Kidney (tissue), 14 donors: ENCODE results near the gene CASKIN2. TPM values are rescaled to one million over a fixed set of nuclear protein-coding genes. Genes with fewer than 3 reads are reported as not detected.

Source experiments
- DNase-seq, 5 donors: peaks; one replicate each; pipeline ENCODE4 v3.0.0-alpha.2; 2013 to 2020
- FAIRE-seq: peaks from 2 replicates; lab custom pipeline; 2012; peaks lifted over from hg19 to GRCh38; lab: Jason Lieb, UNC
- H3K27ac ChIP-seq, 2 donors: one replicate each; pipeline ENCODE4 v1.7.0; 2013; ENCODE audit warnings: low read depth in 2 of 2, low read length in 2 of 2, inconsistent platforms in 1 of 2
- H3K27me3 ChIP-seq: one replicate; pipeline ENCODE4 v1.7.1; 2013; ENCODE audit warnings: low read length, inconsistent platforms; ENCODE audit not compliant: control insufficient read depth, insufficient read depth
- H3K36me3 ChIP-seq, 3 donors: one replicate each; pipeline versions ENCODE4 v1.7.0 to v1.7.1; 2013; ENCODE audit warnings: low read length in 3 of 3, control low read depth in 1 of 3, inconsistent platforms in 1 of 3; ENCODE audit not compliant: insufficient read depth in 3 of 3, control insufficient read depth in 2 of 3
- H3K4me1 ChIP-seq, 3 donors: one replicate each; pipeline versions ENCODE4 v1.7.0 to v1.7.1; 2013; ENCODE audit warnings: low read length in 3 of 3, inconsistent platforms in 1 of 3, low read depth in 1 of 3; ENCODE audit not compliant: control insufficient read depth in 2 of 3, insufficient read depth in 2 of 3
- H3K4me3 ChIP-seq, 3 donors: one replicate each; pipeline versions ENCODE4 v1.7.0 to v1.8.1; 2013; ENCODE audit warnings: low read length in 3 of 3, control low read depth in 1 of 3, inconsistent platforms in 1 of 3
- H3K9ac ChIP-seq, 3 donors: one replicate each; pipeline versions ENCODE4 v1.7.0 to v1.7.1; 2013; ENCODE audit warnings: low read length in 3 of 3, control low read depth in 1 of 3, inconsistent platforms in 1 of 3
- H3K9me3 ChIP-seq, 3 donors: one replicate each; pipeline versions ENCODE4 v1.7.0 to v1.7.1; 2013; ENCODE audit warnings: low read length in 3 of 3, control low read depth in 1 of 3, inconsistent platforms in 1 of 3; ENCODE audit not compliant: control insufficient read depth in 2 of 3, insufficient read depth in 1 of 3
- intact Hi-C: fragments of 100-400 bp; cut with DNase I; formaldehyde crosslinking; loops from one replicate; pipeline ENCODE4 v1.11.1; 2022
- polyA plus RNA-seq: library from polyadenylated mRNA; stranded (reverse); fragments of 350-450 nt; fragmentation: Illumina TruSeq; extraction: RNeasy Lipid Tissue Mini Kit (QIAGEN cat#74804); gene quantifications from one replicate; pipeline ENCODE4 v1.2.3, GENCODE V29; 2014; ENCODE audit warnings: low read depth, low replicate concordance; ENCODE audit not compliant: insufficient read depth
- total RNA-seq: library from RNA; stranded (reverse); fragmentation: NEBNext Ultra II Directional; extraction: Animal tissue kit (Norgen Biotek cat#: 25700); gene quantifications from one replicate; pipeline ENCODE4 v1.2.1, GENCODE V29; 2021
- TF ChIP-seq, protein P1 (sequence below): IDR thresholded peaks from 3 replicates; pipeline ENCODE4 v1.5.1; 2012; ENCODE audit warnings: mild to moderate bottlenecking, moderate library complexity, borderline replicate concordance; ENCODE audit not compliant: insufficient read depth; ENCODE audit errors: extremely low read depth
- donor health status: control.
- donor health status: control.
- donor health status: control.
- donor health status: control.
- donor health status: control.
- donor health status: DM: yes; HTN: yes; CAD: no.
- donor health status: Normal renal cell carcinoma (clear cell type).

The CASKIN2 gene
- total and polyA plus RNA-seq, 2 donors from 2014 or later, result 25.0 to 98.6 TPM

DNA sequence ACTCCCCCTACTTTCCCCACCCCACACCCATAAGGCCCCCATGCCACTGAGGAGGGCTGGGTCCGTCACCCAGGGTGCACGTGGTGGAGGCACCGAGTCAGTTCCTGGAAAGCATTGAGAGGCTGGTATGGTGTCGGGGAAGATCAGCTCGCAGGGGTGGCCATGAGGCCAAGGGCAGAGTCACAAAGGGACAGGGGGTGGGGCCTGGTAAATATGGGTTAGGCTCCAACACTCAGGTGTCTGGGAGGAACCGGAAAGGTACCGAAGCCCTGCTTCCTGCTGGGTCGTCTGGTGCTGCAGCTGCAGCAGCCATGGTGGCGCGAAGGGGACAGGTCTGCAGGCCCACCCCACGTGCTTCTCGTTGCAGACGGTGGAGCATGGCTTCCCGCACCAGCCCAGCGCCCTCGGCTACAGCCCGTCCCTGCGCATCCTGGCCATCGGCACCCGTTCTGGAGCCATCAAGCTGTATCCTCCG is 40.4 kb upstream of the CASKIN2 start:
- no peak for DNase-seq
- no peaks in the 10 kb centered on the region for H3K9me3 ChIP-seq
- peak overlapping the region in 1 of 2 donors; percentile 45 for H3K27ac ChIP-seq
- peaks cover 0 to 44% (median 30%) of the 10 kb centered on the region in 3 donors for H3K4me1 ChIP-seq
- no peak overlapping the region for H3K9ac ChIP-seq
- no peak overlapping the region for H3K4me3 ChIP-seq
- H3K36me3 ChIP-seq, result peaks cover 0 to 4% (median 0%) of the 10 kb centered on the region in 3 donors
- no peak for FAIRE-seq
- TF ChIP-seq, protein P1, sequence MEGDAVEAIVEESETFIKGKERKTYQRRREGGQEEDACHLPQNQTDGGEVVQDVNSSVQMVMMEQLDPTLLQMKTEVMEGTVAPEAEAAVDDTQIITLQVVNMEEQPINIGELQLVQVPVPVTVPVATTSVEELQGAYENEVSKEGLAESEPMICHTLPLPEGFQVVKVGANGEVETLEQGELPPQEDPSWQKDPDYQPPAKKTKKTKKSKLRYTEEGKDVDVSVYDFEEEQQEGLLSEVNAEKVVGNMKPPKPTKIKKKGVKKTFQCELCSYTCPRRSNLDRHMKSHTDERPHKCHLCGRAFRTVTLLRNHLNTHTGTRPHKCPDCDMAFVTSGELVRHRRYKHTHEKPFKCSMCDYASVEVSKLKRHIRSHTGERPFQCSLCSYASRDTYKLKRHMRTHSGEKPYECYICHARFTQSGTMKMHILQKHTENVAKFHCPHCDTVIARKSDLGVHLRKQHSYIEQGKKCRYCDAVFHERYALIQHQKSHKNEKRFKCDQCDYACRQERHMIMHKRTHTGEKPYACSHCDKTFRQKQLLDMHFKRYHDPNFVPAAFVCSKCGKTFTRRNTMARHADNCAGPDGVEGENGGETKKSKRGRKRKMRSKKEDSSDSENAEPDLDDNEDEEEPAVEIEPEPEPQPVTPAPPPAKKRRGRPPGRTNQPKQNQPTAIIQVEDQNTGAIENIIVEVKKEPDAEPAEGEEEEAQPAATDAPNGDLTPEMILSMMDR, result no peak
- H3K27me3 ChIP-seq, result no peaks in the 10 kb centered on the region
- intact Hi-C loops, result no loop called here

DNA sequence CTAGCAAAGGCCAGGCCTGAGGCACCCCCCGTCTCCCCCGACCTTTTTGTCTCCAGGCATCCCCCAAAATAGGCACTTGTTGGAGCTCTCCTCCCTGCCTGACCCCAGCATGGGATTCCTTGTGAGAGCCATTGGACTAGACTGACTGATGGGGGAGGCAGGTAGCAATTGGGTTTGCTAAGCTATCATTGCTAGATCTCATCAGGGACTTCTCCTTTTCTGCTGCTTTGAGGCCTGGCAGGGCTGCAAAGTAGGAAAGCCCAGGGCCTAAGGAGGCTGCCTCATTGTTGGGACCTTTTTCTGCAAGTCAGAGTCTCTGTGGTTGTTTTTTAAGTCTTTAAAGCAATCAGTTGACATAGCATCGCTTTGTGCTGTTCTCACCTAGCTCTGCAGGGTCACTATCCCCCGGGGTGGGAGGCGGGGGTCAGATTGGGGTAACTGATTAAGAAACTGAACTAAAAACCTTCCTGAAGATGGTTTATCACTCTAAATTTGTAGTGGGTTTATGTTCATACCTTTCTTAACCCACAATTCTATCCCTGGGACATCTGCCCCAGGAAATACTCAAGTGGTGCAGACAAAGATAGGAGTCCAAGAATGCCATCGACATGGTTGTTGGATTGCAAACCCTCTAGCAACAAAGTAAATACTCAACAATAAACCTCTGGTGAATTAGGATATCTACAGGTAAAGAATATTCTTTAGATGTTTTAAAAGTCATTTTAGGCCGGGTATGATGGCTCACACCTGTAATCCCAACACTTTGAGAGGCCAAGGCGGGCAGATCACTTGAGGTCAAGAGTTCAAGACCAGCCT is 38.2 kb upstream of the CASKIN2 start:
- no peak overlapping the region for H3K27ac ChIP-seq
- H3K4me1 ChIP-seq, result peaks cover 3 to 38% (median 27%) of the 10 kb centered on the region in 3 donors
- no peaks in the 10 kb centered on the region for H3K36me3 ChIP-seq
- H3K4me3 ChIP-seq, result no peak overlapping the region
- DNase-seq (peak in 1 of 5 donors; percentile 44), FAIRE-seq (no peak)
- no peaks in the 10 kb centered on the region for H3K27me3 ChIP-seq
- TF ChIP-seq, protein P1, result no peak
- no peaks in the 10 kb centered on the region for H3K9me3 ChIP-seq
- intact Hi-C loops, result no loop called here
- H3K9ac ChIP-seq, result no peak overlapping the region

DNA sequence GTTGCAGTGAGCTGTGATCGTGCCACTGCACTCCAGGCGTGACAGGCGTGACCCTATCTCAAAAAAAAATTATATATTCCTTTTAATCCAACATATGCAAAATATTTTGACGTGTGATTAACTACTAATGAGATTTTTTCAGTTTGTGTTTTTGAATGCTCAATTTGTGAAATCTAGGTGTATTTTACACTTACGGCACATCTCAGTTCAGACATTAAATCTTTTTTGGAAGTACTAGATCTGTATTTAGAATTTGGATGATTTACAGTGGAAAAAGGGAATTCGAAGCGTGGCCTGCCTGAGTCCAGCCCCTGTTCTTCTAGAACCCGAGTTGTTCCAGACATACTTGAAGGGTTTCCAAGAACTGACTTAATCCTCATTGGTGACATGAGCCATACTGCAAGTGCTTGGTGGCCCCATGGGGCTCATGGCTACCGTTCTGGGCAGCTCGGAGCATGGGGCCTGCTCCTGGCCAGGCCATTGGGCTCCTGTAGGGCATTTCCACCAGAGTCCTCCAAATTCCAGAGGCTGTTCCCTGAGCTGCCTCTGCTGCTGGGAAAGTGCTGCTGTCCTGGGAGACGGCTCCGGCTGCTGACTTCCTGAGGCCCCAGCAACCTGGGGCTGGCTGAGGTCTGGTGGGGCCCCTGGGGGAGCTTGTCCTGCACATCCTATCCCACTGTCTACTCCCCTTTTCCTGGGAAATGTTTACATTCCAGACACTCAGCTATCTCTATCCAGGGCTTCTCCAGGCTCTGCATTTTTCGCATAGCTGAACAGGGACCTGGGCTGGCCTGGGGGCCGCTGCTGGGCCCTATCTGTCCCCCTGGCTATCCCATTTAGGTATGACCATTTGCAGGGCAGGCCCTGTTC is 37.3 kb upstream of the CASKIN2 start:
- no peaks in the 10 kb centered on the region for H3K27me3 ChIP-seq
- TF ChIP-seq, protein P1, result no peak
- H3K4me1 ChIP-seq, result peaks cover 3 to 30% (median 18%) of the 10 kb centered on the region in 3 donors
- FAIRE-seq (no peak), DNase-seq (peak in 4 of 5 donors; percentile 53 to 70 (median 63))
- no peak overlapping the region for H3K4me3 ChIP-seq
- H3K36me3 ChIP-seq, result no peaks in the 10 kb centered on the region
- H3K9ac ChIP-seq, result no peak overlapping the region
- no peaks in the 10 kb centered on the region for H3K9me3 ChIP-seq
- peak overlapping the region in 1 of 2 donors; percentile 23 for H3K27ac ChIP-seq
- intact Hi-C loops, result no loop called here
